ENCODE measurements around the gene ATP10A.

DNA sequence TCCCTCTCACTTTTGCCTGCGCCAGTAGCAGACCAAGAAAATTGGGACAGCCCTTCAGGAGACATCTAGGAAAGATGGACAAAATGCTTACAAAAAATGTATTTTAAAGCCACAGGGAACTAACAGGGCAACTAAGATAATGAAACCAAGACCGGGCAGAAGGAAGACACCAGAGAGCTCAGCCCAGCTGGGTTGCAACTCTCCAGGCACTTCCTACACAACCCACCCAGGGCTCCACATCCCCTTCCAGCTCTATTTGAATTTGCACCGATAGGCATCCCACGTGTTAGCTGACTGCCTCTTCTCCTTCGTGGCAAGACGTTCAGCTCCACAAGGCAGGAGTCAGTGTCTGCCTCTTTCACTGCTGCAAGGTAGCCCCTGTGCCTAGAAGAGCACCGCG is 6.6 kb upstream of the ATP10A start:
- TF ChIP-seq EP300 (IDR thresholded peaks at IDR 0.05) = no peak
- no peak for TF ChIP-seq CTCF (IDR thresholded peaks at IDR 0.05)
